ENCODE results near the gene RBPJ. TPM values are rescaled to one million over a fixed set of nuclear protein-coding genes. Genes with fewer than 3 reads are reported as not detected.

Gene RBPJ
- polyA plus RNA-seq, 3 donors = 75.3 to 177 (median 128) TPM

GRCh38 chr4:26424838-26425237, 104.0 kb downstream of the RBPJ start:
- peaks cover 0 to 2% (median 0%) of the 10 kb centered on the region in 3 donors for H3K27me3 Mint-ChIP-seq (ENCODE audit: low read depth in 3 of 3)
- Histone ChIP-seq H3K4me3 (replicated peaks in 1 of 3; ENCODE audit: low read depth in 2 of 3, low read length in 3 of 3) (no peak overlapping the region), H3K36me3 (replicated peaks in 1 of 2; ENCODE audit: control insufficient read depth in 1 of 2, insufficient read depth in 2 of 2, low read length in 2 of 2) (peaks cover 85 to 97% of the 10 kb centered on the region in 2 donors), H3K4me2 (replicated peaks; ENCODE audit: extremely low read depth, low read length, poor library complexity, severe bottlenecking) (no peak overlapping the region), H3K9me3 (replicated peaks in 1 of 2; ENCODE audit: control insufficient read depth in 1 of 2, insufficient read depth in 1 of 2, low read length in 2 of 2) (no peaks in the 10 kb centered on the region), H3K27ac (ENCODE audit: low read depth in 1 of 2, low read length in 2 of 2) (no peak overlapping the region), H3K9ac (ENCODE audit: insufficient read depth, low read length, poor library complexity, severe bottlenecking) (no peak overlapping the region), H3K79me2 (ENCODE audit: insufficient read depth, low read length) (no peaks in the 10 kb centered on the region), H4K20me1 (ENCODE audit: insufficient read depth, low read length) (peaks cover 26% of the 10 kb centered on the region), H3K4me1 (ENCODE audit: control insufficient read depth in 1 of 2, insufficient read depth in 2 of 2, low read length in 2 of 2) (no peaks in the 10 kb centered on the region), H2AFZ (ENCODE audit: insufficient read depth, low read depth, low read length, poor library complexity, severe bottlenecking) (no peak overlapping the region), H3K27me3 (ENCODE audit: control insufficient read depth in 2 of 2, insufficient read depth in 2 of 2, low read length in 2 of 2) (no peaks in the 10 kb centered on the region)
- H3K4me1 Mint-ChIP-seq = no peaks in the 10 kb centered on the region
- no peak overlapping the region for H3K27ac Mint-ChIP-seq
- peaks cover 77 to 88% of the 10 kb centered on the region in 2 donors for H3K36me3 Mint-ChIP-seq
- H3K4me3 Mint-ChIP-seq = no peak overlapping the region
- DNase-seq = no peak
- WGBS (ENCODE audit: insufficient coverage) = no CpG with 5 or more reads among the region's 3 CpGs
- peaks cover 0 to 4% (median 0%) of the 10 kb centered on the region in 7 donors for H3K9me3 Mint-ChIP-seq
- TF ChIP-seq, protein P1, sequence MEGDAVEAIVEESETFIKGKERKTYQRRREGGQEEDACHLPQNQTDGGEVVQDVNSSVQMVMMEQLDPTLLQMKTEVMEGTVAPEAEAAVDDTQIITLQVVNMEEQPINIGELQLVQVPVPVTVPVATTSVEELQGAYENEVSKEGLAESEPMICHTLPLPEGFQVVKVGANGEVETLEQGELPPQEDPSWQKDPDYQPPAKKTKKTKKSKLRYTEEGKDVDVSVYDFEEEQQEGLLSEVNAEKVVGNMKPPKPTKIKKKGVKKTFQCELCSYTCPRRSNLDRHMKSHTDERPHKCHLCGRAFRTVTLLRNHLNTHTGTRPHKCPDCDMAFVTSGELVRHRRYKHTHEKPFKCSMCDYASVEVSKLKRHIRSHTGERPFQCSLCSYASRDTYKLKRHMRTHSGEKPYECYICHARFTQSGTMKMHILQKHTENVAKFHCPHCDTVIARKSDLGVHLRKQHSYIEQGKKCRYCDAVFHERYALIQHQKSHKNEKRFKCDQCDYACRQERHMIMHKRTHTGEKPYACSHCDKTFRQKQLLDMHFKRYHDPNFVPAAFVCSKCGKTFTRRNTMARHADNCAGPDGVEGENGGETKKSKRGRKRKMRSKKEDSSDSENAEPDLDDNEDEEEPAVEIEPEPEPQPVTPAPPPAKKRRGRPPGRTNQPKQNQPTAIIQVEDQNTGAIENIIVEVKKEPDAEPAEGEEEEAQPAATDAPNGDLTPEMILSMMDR (IDR thresholded peaks at IDR 0.05) = no peak
- intact Hi-C loops (cut with micrococcal nuclease) = no loop called here

GRCh38 chr4:26425953-26426352, 105.1 kb downstream of the RBPJ start:
- H3K4me3 Mint-ChIP-seq = no peak overlapping the region
- TF ChIP-seq, protein P1 (IDR thresholded peaks at IDR 0.05) = no peak
- peaks cover 30% of the 10 kb centered on the region for H4K20me1 ChIP-seq (ENCODE audit: insufficient read depth, low read length)
- H3K79me2 ChIP-seq (ENCODE audit: insufficient read depth, low read length) = no peaks in the 10 kb centered on the region
- H3K27me3 Mint-ChIP-seq (ENCODE audit: low read depth in 3 of 3) = peaks cover 0 to 3% (median 0%) of the 10 kb centered on the region in 3 donors
- no CpG with 5 or more reads among the region's 1 CpG for WGBS (ENCODE audit: insufficient coverage)
- H3K27me3 ChIP-seq (ENCODE audit: control insufficient read depth in 2 of 2, insufficient read depth in 2 of 2, low read length in 2 of 2) = no peaks in the 10 kb centered on the region
- intact Hi-C loops (cut with micrococcal nuclease) = no loop called here
- no peak overlapping the region for H3K9ac ChIP-seq (ENCODE audit: insufficient read depth, low read length, poor library complexity, severe bottlenecking)
- no peak overlapping the region for H3K27ac Mint-ChIP-seq
- no peaks in the 10 kb centered on the region for H3K9me3 ChIP-seq (replicated peaks in 1 of 2; ENCODE audit: control insufficient read depth in 1 of 2, insufficient read depth in 1 of 2, low read length in 2 of 2)
- H3K4me3 ChIP-seq (replicated peaks in 1 of 3; ENCODE audit: low read depth in 2 of 3, low read length in 3 of 3) = no peak overlapping the region
- H2AFZ ChIP-seq (ENCODE audit: insufficient read depth, low read depth, low read length, poor library complexity, severe bottlenecking) = no peak overlapping the region
- no peaks in the 10 kb centered on the region for H3K4me1 ChIP-seq (ENCODE audit: control insufficient read depth in 1 of 2, insufficient read depth in 2 of 2, low read length in 2 of 2)
- H3K36me3 Mint-ChIP-seq = peaks cover 85 to 92% of the 10 kb centered on the region in 2 donors
- peaks cover 0 to 4% (median 0%) of the 10 kb centered on the region in 7 donors for H3K9me3 Mint-ChIP-seq
- no peaks in the 10 kb centered on the region for H3K4me1 Mint-ChIP-seq
- no peak overlapping the region for H3K27ac ChIP-seq (ENCODE audit: low read depth in 1 of 2, low read length in 2 of 2)
- no peak for DNase-seq
- no peak overlapping the region for H3K4me2 ChIP-seq (replicated peaks; ENCODE audit: extremely low read depth, low read length, poor library complexity, severe bottlenecking)
- peaks cover 91 to 100% of the 10 kb centered on the region in 2 donors for H3K36me3 ChIP-seq (replicated peaks in 1 of 2; ENCODE audit: control insufficient read depth in 1 of 2, insufficient read depth in 2 of 2, low read length in 2 of 2)
